IPS-15b (cell line): ENCODE measurements around the gene LRRC34.

Experiments
- H3K27me3 ChIP-seq: one replicate; pipeline ENCODE4 v1.6.1; 2013; ENCODE audit warnings: low read length; ENCODE audit not compliant: control insufficient read depth, insufficient read depth
- H3K36me3 ChIP-seq: one replicate; pipeline ENCODE4 v1.6.1; 2013; ENCODE audit warnings: low read length; ENCODE audit not compliant: control insufficient read depth, insufficient read depth
- H3K4me1 ChIP-seq: one replicate; pipeline ENCODE4 v1.6.1; 2013; ENCODE audit warnings: mild to moderate bottlenecking, low read length; ENCODE audit not compliant: control insufficient read depth, insufficient read depth
- H3K4me3 ChIP-seq: one replicate; pipeline ENCODE4 v1.5.1; 2013; ENCODE audit warnings: low read depth, low read length
- H3K9ac ChIP-seq: one replicate; pipeline ENCODE4 v1.6.1; 2013; ENCODE audit warnings: low read depth, mild to moderate bottlenecking, low read length
- H3K9me3 ChIP-seq: one replicate; pipeline ENCODE4 v1.6.1; 2013; ENCODE audit warnings: mild to moderate bottlenecking, low read length; ENCODE audit not compliant: control insufficient read depth, insufficient read depth

Gene LRRC34

DNA sequence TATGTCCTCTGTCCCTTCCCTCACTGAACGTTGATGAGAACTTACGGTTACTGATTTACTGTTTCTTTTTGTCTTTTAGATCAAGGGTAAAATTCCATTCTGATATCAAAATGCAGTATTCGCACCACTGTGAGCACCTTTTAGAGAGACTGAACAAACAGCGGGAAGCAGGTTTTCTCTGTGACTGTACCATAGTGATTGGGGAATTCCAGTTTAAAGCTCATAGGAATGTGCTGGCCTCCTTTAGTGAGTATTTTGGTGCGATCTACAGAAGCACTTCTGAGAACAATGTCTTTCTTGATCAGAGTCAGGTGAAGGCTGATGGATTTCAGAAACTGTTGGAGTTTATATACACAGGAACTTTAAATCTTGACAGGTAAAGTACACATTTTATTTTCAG is 38.5 kb downstream of the LRRC34 start:
- peaks cover 3% of the 10 kb centered on the region for H3K36me3 ChIP-seq
- no peaks in the 10 kb centered on the region for H3K9me3 ChIP-seq
- H3K27me3 ChIP-seq: no peaks in the 10 kb centered on the region
- peaks cover 9% of the 10 kb centered on the region for H3K4me1 ChIP-seq
- peak overlapping the region; percentile 95 for H3K4me3 ChIP-seq
- H3K9ac ChIP-seq: no peak overlapping the region

- Histone ChIP-seq H3K27me3 (no peaks in the 10 kb centered on the region), H3K4me1 (peaks cover 9% of the 10 kb centered on the region), H3K9me3 (no peaks in the 10 kb centered on the region), H3K9ac (peak within 1 kb of the TSS; percentile 96), H3K4me3 (peak within 1 kb of the TSS; percentile 95), H3K36me3 (no peaks in the 10 kb centered on the region)
Measured at GRCh38 chr3:169772897-169773816, 39.5 kb downstream of the LRRC34 start, which contains the start of gene MYNN. MYNN (plus strand) TSS chr3:169773396; CDS start chr3:169774296, 900 bp downstream.

DNA sequence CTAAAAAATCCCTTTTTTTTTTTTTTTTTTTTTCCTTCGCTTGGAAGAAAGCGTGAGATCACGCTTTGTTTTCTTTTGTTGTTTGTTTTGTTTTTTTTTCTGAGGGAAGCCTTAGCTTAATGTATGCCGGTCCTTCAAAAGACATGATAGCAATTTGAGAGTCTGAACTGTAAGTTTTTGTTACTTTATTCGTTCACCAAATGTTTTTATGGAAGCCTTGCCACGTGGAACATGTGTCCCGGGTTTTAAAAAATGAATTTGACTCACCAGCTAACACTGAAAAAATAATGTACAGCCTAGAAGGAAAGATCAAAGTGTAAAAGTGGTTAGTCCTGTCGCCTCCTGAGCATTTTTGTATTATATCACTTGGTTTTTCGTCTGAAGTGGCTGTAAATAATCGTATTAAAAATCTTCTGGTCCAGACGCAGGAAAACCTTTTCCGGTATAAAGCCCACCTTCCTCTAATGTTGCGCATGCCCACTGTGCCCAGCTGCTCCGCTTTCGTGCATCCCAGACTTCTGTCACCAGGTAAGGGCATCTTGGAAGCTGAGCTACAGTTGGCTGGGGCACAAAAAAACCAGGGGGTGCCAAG is 40.3 kb downstream of the LRRC34 start:
- H3K9ac ChIP-seq: peak overlapping the region; percentile 96

DNA sequence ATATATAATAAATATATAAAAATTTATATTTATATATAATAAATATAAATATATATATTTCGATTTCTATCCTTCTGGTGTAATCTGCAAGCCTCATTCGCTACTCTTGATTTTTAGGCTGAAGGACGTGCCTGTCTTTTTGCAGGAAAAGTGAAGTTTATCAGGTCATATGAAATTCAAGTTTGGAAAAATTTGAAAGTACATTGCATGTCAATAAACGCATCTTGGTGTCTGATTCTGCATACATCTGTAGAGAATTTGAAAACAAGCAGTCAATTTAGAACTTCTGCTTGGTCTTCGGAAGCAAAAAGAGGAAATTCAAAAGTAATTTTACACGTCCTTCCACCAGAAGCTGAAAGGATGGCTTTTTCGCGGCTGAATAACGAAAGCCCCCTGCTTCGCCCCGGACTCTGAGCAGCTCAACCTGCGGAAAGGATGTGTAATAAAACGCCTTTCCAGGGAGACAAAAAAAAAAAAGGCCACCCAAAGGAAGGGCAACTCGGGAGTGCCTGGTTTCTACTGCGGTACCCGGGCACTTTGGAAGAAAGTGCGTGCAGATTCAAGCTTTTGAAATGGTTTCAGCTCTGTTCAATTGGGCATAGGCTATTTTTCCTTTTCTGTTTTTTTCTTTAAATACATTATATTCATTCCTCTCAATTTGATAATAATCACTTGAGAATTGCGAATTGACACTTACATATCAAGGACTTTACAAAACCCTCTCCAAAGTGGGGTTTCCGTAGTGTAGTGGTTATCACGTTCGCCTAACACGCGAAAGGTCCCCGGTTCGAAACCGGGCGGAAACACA is 41.0 kb downstream of the LRRC34 start:
- Histone ChIP-seq H3K4me3 (peak overlapping the region; percentile 95), H3K9ac (peak overlapping the region; percentile 49), H3K4me1 (peaks cover 9% of the 10 kb centered on the region), H3K27me3 (no peaks in the 10 kb centered on the region), H3K9me3 (no peaks in the 10 kb centered on the region), H3K36me3 (no peaks in the 10 kb centered on the region)

More for the DNA sequence above, 40.3 kb downstream of the LRRC34 start:
- no peaks in the 10 kb centered on the region for H3K9me3 ChIP-seq
- H3K4me3 ChIP-seq: peak overlapping the region; percentile 95
- H3K27me3 ChIP-seq: no peaks in the 10 kb centered on the region
- no peaks in the 10 kb centered on the region for H3K36me3 ChIP-seq
- H3K4me1 ChIP-seq: peaks cover 9% of the 10 kb centered on the region

GRCh38 chr3:169769287-169770181 is 43.2 kb downstream of the LRRC34 start, which contains the start of gene ACTRT3:
ACTRT3 (minus strand) TSS chr3:169769561; CDS start chr3:169769520, 41 bp downstream.
- Histone ChIP-seq H3K9ac (peak within 1 kb of the TSS; percentile 49), H3K9me3 (no peaks in the 10 kb centered on the region), H3K27me3 (no peaks in the 10 kb centered on the region), H3K4me3 (peak within 1 kb of the TSS; percentile 63), H3K36me3 (peaks cover 1% of the 10 kb centered on the region), H3K4me1 (no peaks in the 10 kb centered on the region)

- peak within 1 kb of the TSS; percentile 93 for H3K4me3 ChIP-seq
- no peaks in the 10 kb centered on the region for H3K27me3 ChIP-seq
- peaks cover 2% of the 10 kb centered on the region for H3K36me3 ChIP-seq
- peak within 1 kb of the TSS; percentile 95 for H3K9ac ChIP-seq
- H3K9me3 ChIP-seq: no peaks in the 10 kb centered on the region
- H3K4me1 ChIP-seq: no peaks in the 10 kb centered on the region
Measured at GRCh38 chr3:169764882-169765612, 47.7 kb downstream of the LRRC34 start, which contains the start of gene TERC. TERC (minus strand) TSS chr3:169765060.

- H3K9ac ChIP-seq: peak overlapping the region; percentile 95
- H3K4me1 ChIP-seq: no peaks in the 10 kb centered on the region
- H3K4me3 ChIP-seq: peak overlapping the region; percentile 93
- no peaks in the 10 kb centered on the region for H3K27me3 ChIP-seq
- H3K36me3 ChIP-seq: peaks cover 2% of the 10 kb centered on the region
- no peaks in the 10 kb centered on the region for H3K9me3 ChIP-seq
Measured at GRCh38 chr3:169764312-169764881, 48.3 kb downstream of the LRRC34 start.

DNA sequence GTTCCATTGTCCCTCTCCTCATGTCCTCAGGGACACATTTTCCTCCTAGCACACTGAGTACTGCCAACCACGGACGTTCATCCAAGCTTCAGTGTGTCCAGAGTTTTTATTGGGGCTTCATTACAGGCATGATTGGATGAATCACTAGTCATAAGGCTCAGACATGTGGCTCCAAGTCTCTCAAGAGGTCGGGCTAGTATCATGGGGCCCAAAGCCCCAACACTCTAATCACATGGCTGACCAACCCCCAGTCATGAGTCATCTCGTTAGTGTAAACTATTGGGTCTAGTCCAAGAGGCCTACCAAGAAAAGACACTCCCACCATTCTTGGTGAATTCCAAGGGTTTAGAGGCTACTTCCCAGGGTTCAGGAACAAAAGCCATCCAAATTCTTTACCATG is 52.2 kb downstream of the LRRC34 start:
- Histone ChIP-seq H3K27me3 (no peaks in the 10 kb centered on the region), H3K4me1 (no peaks in the 10 kb centered on the region), H3K36me3 (peaks cover 2% of the 10 kb centered on the region), H3K9me3 (no peaks in the 10 kb centered on the region), H3K9ac (no peak overlapping the region), H3K4me3 (no peak overlapping the region)

- H3K4me3 ChIP-seq: no peak overlapping the region
- no peaks in the 10 kb centered on the region for H3K36me3 ChIP-seq
- H3K9me3 ChIP-seq: no peaks in the 10 kb centered on the region
- no peaks in the 10 kb centered on the region for H3K4me1 ChIP-seq
- no peak overlapping the region for H3K9ac ChIP-seq
- H3K27me3 ChIP-seq: no peaks in the 10 kb centered on the region
Measured at GRCh38 chr3:169759256-169759655, 53.4 kb downstream of the LRRC34 start.

DNA sequence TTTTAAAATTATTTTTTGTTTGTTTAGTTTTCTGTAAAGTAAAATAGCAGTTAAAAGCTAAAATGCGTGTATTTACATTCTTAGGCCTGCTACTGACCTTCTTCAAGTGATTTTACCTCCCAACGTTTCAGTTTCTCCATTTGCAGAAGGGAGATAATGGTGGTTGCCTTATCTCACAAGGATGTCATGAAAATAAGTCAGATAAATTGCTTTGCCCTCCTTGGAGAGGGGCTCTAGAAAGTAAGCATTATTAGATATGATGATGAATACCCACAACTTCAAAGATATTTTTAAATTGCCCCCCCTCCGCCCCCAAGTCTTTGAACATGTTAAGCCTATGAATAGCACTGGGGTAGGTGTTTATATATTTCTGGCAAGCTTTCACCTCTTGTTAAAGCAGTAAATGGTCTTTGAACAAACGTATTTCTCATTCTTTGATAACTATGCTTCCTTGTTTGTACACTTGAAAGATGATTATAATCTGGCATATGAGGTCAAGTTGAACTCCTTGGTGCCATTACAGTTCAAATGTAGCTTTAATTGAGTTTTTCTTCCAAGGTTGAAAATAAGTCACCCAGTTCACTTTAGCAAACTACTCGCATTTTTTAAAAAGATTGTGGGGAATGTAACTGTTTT is 54.2 kb downstream of the LRRC34 start:
- no peaks in the 10 kb centered on the region for H3K27me3 ChIP-seq
- no peak overlapping the region for H3K9ac ChIP-seq
- no peaks in the 10 kb centered on the region for H3K9me3 ChIP-seq
- no peaks in the 10 kb centered on the region for H3K36me3 ChIP-seq
- no peak overlapping the region for H3K4me3 ChIP-seq
- no peaks in the 10 kb centered on the region for H3K4me1 ChIP-seq
